Measurements from ENCODE around the gene WDR55.
A peak's percentile ranks its signal among the peaks of the same experiment; 100 is the strongest.
"Not testable (repeated sequence)": the region's sequence is repeated elsewhere in the genome, so short reads cannot be mapped to it uniquely, and the experiment has no call there.

Gene WDR55

DNA sequence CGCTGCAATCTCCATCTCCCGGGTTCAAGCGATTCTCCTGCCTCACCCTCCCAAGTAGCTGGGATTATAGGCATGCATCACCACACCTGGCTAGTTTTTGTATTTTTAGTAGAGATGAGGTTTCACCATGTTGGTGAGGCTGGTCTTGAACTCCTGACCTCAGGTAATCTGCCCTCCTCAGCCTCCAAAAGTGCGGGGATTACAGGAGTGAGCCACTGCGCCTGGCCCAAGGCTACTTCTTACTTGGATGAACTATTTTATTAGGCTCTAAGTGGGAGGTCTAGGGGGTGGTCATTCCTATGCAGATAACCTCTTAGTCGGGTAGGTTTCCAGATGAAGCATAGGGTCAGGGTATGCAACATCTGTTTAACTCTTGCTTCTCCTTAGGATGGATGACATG is 4.3 kb upstream of the WDR55 start:
- not testable (repeated sequence) for DNase-seq

DNA sequence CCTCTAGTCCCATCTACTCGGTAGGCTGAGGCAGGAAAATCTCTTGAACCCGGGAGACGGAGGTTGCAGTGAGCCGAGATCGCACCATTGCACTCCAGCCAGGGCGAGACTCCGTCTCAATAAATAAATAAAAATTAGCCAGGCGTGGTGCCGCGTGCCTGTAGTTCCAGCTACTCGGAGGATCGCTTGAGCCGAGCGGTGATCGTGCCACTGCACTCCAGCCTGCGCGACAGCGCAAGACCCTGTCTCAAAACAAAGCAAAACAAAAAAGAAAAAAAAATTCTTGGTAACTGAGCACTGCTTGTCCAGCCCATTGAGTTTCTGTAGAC is 710 bp upstream of the WDR55 start:
- no peak for DNase-seq

- DNase-seq, result not testable (repeated sequence)
These were observed 6.3 kb downstream of the WDR55 start for GRCh38 chr5:140671035-140671434.

DNA sequence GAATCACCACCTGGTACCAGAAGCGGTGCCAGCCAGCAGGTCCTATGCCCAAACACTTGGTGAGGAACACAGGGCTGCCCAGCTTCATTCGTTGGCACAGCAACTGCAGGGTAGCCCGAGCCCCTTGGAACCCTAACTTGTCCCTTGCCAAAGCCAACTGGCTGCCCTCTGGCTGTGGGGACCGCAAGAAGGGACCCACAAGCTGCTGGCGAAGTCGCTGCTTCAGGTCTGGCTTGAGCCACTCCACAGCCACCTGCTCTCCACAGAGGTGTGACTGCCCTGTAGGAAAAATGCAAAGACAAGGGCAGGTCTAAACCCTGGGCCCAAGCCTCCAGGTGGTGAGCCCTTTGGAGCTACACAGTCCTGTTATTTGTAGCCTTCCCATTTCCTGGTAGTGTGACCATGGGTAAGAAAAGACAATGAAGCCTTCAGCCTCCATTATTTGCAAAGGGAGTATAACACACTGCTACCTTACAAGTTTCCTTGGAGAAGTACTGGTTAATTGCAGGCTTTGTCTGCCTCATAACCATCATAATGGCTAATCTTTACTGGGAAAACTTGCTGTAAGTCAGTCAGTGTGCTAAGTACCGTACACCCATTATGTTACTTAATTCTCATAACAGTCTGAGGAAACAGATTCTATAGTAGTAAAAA is 6.9 kb downstream of the WDR55 start:
- DNase-seq, result no peak

GRCh38 chr5:140672455-140673186 is 7.9 kb downstream of the WDR55 start:
- no peak for DNase-seq

DNA sequence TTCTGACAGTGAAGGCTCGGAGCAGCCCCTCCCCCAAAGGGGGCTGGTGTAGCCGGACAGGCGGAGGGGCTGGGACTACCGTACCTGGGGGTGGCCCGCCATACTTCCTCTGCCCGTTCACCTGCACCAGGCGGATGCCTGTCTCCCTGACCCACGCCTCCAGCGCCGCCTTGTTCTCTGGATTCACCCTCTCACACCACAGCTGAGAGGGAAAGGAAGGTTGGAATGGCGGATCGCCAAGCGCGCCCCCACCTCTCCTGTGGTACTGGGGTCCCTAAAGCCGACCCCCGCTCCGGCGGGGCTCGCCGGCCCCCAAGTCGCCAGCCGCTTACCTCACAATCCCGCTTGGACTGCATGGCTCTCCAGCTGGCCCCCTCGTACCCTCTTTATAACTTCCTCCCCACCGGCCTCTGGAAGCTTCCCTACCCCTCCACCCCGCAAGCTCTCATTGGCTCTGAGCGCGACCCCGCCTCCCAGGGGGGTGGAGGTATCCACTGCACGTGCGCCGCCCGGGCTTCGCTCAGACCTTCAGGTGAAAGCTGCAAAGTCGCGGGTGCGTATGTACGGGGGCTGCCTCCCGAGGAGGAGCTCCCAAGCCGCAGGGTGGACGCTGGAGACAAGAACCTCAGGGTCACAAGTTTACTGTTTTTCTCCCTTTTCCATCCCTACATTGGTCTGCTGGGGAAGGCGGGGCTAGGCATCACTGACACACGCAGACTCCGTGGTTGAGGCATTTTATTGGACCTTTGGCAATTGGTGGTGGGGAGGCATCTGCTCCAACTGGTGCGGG is 8.7 kb downstream of the WDR55 start, which contains the start of gene DND1:
DND1 (minus strand) TSS at position 390 of the 790 bp plus-strand sequence; CDS start at position 356, 34 bp downstream.
- no peak for DNase-seq

GRCh38 chr5:140674211-140674610 is 9.5 kb downstream of the WDR55 start:
- no peak for DNase-seq

GRCh38 chr5:140674629-140675028 is 9.9 kb downstream of the WDR55 start:
- no peak for DNase-seq

GRCh38 chr5:140677947-140678346 is 13.2 kb downstream of the WDR55 start:
- DNase-seq, result no peak

- no peak for DNase-seq
These were observed 14.3 kb downstream of the WDR55 start for GRCh38 chr5:140678993-140679392.

- DNase-seq, result no peak
These were observed 25.8 kb downstream of the WDR55 start for GRCh38 chr5:140690376-140690932.

DNA sequence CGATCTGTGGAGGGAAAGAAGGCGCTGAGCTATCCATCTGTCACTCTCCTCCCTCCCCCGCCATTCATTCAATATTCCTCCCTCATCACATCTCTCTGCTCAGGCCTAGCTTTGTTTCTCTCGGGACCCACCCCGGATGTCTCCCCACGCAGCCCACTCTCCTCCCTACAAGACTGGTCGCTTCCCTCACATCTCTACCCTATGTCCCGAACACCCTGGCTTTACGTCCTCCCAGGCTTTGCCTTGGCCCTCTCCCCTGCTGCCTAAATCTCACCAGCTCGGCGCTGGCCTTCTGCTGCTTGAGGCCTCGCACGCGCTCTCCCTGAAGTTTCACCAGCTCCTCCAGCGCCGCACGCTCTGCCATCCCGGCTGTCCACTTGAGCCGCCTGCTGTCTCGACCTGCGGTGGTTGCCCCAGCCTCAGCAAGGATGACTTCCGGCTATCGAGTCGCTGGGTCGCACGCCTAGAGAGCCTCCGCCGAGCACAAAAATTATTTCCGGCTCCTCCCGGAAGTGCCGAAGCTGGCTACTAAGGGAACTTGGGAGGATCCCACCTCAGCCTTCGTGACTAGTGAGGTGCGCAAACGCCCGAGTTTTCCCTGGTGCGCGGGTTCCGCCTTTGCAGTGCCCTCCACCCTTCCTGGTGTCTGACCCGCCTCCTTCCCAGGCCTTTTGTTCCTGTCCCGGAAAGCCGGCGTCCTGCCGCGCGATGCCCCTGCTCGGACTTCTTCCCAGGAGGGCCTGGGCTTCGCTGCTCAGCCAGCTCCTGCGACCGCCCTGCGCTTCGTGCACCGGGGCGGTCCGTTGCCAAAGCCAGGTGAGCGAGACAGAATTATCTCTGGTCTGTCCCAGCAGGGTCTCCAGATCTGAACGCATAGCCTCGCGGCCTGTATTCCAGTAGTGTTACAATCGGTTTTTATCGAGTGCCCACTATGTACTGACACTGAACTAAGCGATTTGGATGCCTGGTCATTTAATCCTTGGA is 26.5 kb downstream of the WDR55 start, which contains the start of the genes HARS1 and HARS2:
HARS1 (minus strand) TSS at position 430 of the 984 bp plus-strand sequence; CDS start at position 364, 66 bp downstream.
HARS2 (plus strand) TSS at position 515 of the 984 bp plus-strand sequence; CDS start at position 709, 194 bp downstream.
- peak; percentile 76 for DNase-seq

DNA sequence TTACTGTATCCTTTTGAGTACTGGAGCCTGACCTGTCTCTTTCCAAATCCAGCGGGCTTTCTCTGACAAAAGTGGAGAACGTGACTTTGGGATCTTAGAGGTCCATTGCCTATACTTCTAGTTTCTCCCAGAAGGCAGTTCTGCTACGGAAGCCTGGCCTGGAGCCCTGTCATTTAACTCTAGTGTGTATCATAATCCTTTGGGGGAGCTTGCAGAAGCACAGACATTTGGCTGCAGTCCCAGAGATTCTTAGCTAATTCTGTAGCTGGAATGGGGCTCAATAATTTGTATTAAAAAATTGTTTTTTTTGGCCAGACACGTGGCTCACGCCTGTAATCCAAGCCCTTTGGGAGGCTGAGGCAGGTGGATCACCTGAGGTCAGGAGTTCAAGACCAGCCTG is 29.6 kb downstream of the WDR55 start:
- DNase-seq, result no peak

DNA sequence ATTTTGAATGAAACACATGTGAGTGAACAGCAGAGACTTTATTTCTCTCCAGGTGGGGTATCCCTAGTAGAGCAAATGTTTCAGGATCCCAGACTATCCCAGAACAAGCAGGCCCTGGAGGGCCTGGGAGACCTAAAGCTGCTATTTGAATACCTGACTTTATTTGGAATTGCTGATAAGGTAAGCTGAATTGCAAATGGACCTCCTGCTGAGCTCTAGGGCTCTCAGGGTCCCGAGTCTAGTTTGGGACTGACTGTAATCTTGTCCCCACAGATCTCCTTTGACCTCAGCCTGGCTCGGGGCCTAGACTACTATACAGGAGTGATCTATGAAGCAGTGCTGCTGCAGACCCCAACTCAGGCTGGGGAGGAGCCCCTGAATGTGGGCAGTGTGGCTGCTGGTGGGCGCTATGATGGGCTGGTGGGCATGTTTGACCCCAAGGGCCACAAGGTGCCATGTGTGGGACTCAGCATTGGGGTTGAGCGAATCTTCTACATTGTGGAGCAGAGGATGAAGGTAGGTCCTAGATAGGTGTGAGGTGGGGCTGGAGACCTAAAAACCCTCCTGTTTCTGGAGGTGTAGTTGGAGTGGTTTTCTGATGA is 32.3 kb downstream of the WDR55 start:
- DNase-seq, result no peak

DNA sequence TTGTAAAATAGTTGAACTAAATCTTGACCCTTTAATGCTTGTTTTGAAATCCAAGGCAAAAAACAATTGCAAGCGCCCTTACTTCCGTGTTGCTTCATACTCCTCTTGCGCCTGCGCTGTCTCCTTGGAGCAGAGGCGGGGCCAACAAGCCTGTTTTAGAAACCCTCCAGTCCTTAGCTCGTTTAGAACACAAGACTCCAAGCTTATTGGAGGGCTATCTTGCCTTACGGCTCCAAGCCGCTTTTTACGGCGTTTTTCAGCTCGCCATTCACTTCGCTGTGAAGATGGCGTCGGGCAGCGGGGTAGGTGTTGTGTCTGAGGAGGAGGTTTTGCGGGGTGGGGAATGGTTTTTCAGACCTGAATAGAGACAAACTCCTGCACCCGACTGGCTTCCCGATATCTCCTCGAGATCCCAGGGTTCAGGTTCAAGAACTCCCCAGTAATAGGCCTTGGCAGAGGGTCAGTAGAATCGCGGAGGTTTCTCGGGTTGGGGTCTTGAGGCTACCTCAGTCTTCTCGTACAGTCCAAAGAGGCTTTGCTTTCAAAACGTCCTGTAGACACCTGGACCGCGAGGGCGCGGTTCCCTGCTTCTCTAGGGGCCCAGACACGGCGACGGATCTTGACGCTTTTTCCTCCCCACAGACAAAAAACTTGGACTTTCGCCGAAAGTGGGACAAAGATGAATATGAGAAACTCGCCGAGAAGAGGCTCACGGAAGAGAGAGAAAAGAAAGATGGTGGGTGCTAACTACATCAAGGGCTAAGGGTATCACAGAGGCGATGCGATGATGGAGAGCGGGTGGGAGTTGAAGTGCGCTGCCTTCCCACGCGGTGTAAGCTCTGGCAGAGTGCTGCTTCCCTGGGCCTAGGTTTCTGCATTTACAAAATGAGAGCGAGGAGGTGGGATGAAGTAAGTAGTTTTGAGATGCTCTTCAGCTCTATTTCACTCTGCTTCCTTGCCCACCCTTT is 35.8 kb downstream of the WDR55 start, which contains the start of gene ZMAT2:
ZMAT2 (plus strand) TSS at position 271 of the 968 bp plus-strand sequence; CDS start at position 285, 14 bp downstream.
- peak; percentile 85 for DNase-seq

GRCh38 chr5:140707812-140708211 is 43.1 kb downstream of the WDR55 start:
- DNase-seq, result no peak

GRCh38 chr5:140708787-140709186 is 44.1 kb downstream of the WDR55 start:
- not testable (repeated sequence) for DNase-seq

- DNase-seq, result peak; percentile 81
These were observed 46.3 kb downstream of the WDR55 start for GRCh38 chr5:140710899-140711552.

- no peak for DNase-seq
These were observed 47.1 kb downstream of the WDR55 start for GRCh38 chr5:140711794-140712193.

Measured in stimulated activated CD4-positive, alpha-beta T cell treated with anti-CD3 and anti-CD28 coated beads, Interleukin-12 subunit alpha, Interleukin-12 subunit beta, amount 100 ng/mL, for 4 hours (primary cell).